Measurements from ENCODE around the gene DDIAS. TPM values are rescaled to one million over a fixed set of nuclear protein-coding genes. Genes with fewer than 3 reads are reported as not detected.

The DDIAS gene
- total and polyA plus RNA-seq, 10 of the 15 experiments (the other 5 are each of a cell fraction or from before 2014, with no cell fraction given) = 6.9 to 27.8 (median 12.9) TPM

DNA sequence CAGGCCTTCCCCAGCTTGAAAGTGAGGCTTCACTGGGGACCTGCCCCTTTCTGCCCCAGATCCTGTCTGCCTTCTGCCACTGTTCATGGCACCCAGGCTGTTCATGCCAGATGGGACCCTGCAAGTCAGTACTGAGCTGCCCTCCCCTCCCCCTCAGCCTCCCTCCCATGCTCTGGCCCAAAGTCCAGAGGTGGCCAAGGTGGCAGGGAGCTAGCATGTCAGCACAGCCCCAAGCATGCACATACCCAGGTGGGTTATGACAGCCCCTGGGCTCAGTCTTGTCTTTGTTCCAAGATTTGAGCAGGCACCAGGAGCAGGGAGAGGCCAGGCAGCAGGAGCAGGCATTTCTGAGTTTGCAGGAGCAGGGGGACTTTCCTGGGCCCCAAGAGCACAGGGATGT lies 44.1 kb downstream of the DDIAS start:
- Histone ChIP-seq H4K20me1 (ENCODE audit: control insufficient read depth, insufficient read depth) (no peaks in the 10 kb centered on the region), H3K4me2 (ENCODE audit: control insufficient read depth, insufficient read depth) (no peak overlapping the region), H3K27ac (ENCODE audit: control insufficient read depth, insufficient read depth) (no peak overlapping the region), H3K9ac (ENCODE audit: control insufficient read depth, insufficient read depth, low read length) (no peak overlapping the region), H3K27me3 (replicated peaks in 1 of 2; ENCODE audit: control insufficient read depth in 2 of 2, insufficient read depth in 2 of 2, low read length in 1 of 2) (no peaks in the 10 kb centered on the region), H3K36me3 (ENCODE audit: control insufficient read depth in 2 of 2, insufficient read depth in 2 of 2, low read length in 1 of 2) (no peaks in the 10 kb centered on the region), H3K4me3 (no peak overlapping the region), H2AFZ (ENCODE audit: control insufficient read depth, low read depth, low read length) (no peak overlapping the region), H3K9me3 (replicated peaks; ENCODE audit: control insufficient read depth, insufficient read depth, low read length) (no peaks in the 10 kb centered on the region; the same call in 2 of the 3 replicates), H3K79me2 (ENCODE audit: control insufficient read depth, insufficient read depth, low read length) (no peaks in the 10 kb centered on the region), H3K4me1 (ENCODE audit: control insufficient read depth, insufficient read depth, low read length) (no peaks in the 10 kb centered on the region)
- in situ Hi-C loops (cut with MboI) (no loop called here), intact Hi-C loops (cut with micrococcal nuclease; ENCODE audit: unreplicated experiment) (no loop called here)
- ChIA-PET CTCF (interaction anchor here (1.8 kb wide), 1 partner anchor 15 kb away, joined by 6 read pairs; no protein-coding TSS in a partner anchor), SMC1A (ENCODE audit: uncharacterized antibody, unreplicated experiment) (interaction anchor here (0.7 to 4.9 kb wide), 7 partner anchors 11 to 111 kb away, joined by 3 to 29 read pairs (median 3); no protein-coding TSS in a partner anchor), POLR2A (interaction anchor here (1.1 to 2.1 kb wide), 2 partner anchors 13 to 14 kb away, joined by 4 to 6 read pairs; no protein-coding TSS in a partner anchor), RAD21 (ENCODE audit: unreplicated experiment) (no interaction called here)
- BruUV-seq (replicated peaks) = no TSS peak
- DNase-seq (ENCODE audit: low read depth, low spot score) (no peak), ATAC-seq (no peak), FAIRE-seq (no peak)
- no peak for TF ChIP-seq ZNF592 (IDR thresholded peaks at IDR 0.05)
- TF ChIP-seq SUZ12 (IDR thresholded peaks at IDR 0.05; ENCODE audit: unreplicated experiment) = no peak
- no peak for TF ChIP-seq SP1 (IDR thresholded peaks at IDR 0.05; ENCODE audit: low read depth, low read length)
- TF ChIP-seq, protein P1, sequence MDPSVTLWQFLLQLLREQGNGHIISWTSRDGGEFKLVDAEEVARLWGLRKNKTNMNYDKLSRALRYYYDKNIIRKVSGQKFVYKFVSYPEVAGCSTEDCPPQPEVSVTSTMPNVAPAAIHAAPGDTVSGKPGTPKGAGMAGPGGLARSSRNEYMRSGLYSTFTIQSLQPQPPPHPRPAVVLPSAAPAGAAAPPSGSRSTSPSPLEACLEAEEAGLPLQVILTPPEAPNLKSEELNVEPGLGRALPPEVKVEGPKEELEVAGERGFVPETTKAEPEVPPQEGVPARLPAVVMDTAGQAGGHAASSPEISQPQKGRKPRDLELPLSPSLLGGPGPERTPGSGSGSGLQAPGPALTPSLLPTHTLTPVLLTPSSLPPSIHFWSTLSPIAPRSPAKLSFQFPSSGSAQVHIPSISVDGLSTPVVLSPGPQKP (IDR thresholded peaks at IDR 0.05; ENCODE audit: low read depth, low read length) = no peak
- TF ChIP-seq RUNX3 (IDR thresholded peaks at IDR 0.05; ENCODE audit: low read length) = no peak
- TF ChIP-seq YBX1 (IDR thresholded peaks at IDR 0.05) = no peak
- no peak for TF ChIP-seq KLF5 (IDR thresholded peaks at IDR 0.05; ENCODE audit: partially characterized antibody)
- no peak for TF ChIP-seq EP300 (IDR thresholded peaks at IDR 0.05; ENCODE audit: borderline replicate concordance in 1 of 2, control insufficient read depth in 1 of 2, low read depth in 2 of 2, low read length in 2 of 2)
- TF ChIP-seq CBFB (IDR thresholded peaks at IDR 0.05; ENCODE audit: low read depth) = no peak
- no peak for TF ChIP-seq ZNF217 (IDR thresholded peaks at IDR 0.05)
